Osteoblast (primary cell): ENCODE data around the gene TEKTIP1. TPM values are rescaled to one million over a fixed set of nuclear protein-coding genes. Genes with fewer than 3 reads are reported as not detected.

ENCODE experiments used
- DNase-seq: peaks from one replicate; pipeline ENCODE4 v3.0.0; 2011; ENCODE audit warnings: low spot score, mixed read lengths; ENCODE audit not compliant: insufficient read length; ENCODE audit errors: missing footprints
- H2AFZ ChIP-seq: 2 replicates; pipeline ENCODE4 v1.6.0; 2011; ENCODE audit warnings: mild to moderate bottlenecking, low read length
- H3K27ac ChIP-seq: 2 replicates; pipeline ENCODE4 v1.5.1; 2011; ENCODE audit warnings: mild to moderate bottlenecking, low read depth, low read length, moderate library complexity
- H3K27me3 ChIP-seq: 2 replicates; pipeline ENCODE4 v1.6.0; 2012; ENCODE audit warnings: mild to moderate bottlenecking, control low read depth, inconsistent platforms, low read length, moderate library complexity; ENCODE audit not compliant: insufficient read depth
- H3K36me3 ChIP-seq: 2 replicates; pipeline ENCODE4 v1.5.1; 2011; ENCODE audit warnings: mild to moderate bottlenecking, low read length, control low read depth, moderate library complexity; ENCODE audit not compliant: insufficient read depth
- H3K4me1 ChIP-seq: 2 replicates; pipeline ENCODE4 v1.5.1; 2011; ENCODE audit warnings: mild to moderate bottlenecking, low read length, control low read depth, moderate library complexity; ENCODE audit not compliant: insufficient read depth
- H3K4me2 ChIP-seq: 2 replicates; pipeline ENCODE4 v1.6.0; 2011; ENCODE audit warnings: mild to moderate bottlenecking, low read length; ENCODE audit not compliant: insufficient read depth
- H3K4me3 ChIP-seq: fragments of 200-600 bp; sonication (generic); 3 replicates; pipeline ENCODE4 v1.5.1; 2012; ENCODE audit warnings: mild to moderate bottlenecking, low read length, inconsistent platforms; ENCODE audit not compliant: insufficient read depth
- H3K79me2 ChIP-seq: 2 replicates; pipeline ENCODE4 v1.6.0; 2012; ENCODE audit warnings: mild to moderate bottlenecking, low read length, control low read depth, inconsistent platforms; ENCODE audit not compliant: insufficient read depth
- H3K9me3 ChIP-seq: 2 replicates; pipeline ENCODE4 v1.5.1; 2011; ENCODE audit warnings: low read depth, low read length, control low read depth
- H4K20me1 ChIP-seq: 2 replicates; pipeline ENCODE4 v1.6.0; 2012; ENCODE audit warnings: mild to moderate bottlenecking, low read length, control low read depth; ENCODE audit not compliant: insufficient read depth
- total RNA-seq: library from RNA; depleted of rRNA; stranded (reverse); fragments of >200 nt; gene quantifications from 2 replicates; pipeline ENCODE4 v1.2.3, GENCODE V29; 2012
- TF ChIP-seq, protein P1 (sequence below): IDR thresholded peaks from 2 replicates; pipeline ENCODE4 v1.5.1; 2011; ENCODE audit warnings: mild to moderate bottlenecking, low read depth, low read length, moderate library complexity; ENCODE audit errors: extremely low read depth

The TEKTIP1 gene
- total RNA-seq, 1 donor, result not detected

DNA sequence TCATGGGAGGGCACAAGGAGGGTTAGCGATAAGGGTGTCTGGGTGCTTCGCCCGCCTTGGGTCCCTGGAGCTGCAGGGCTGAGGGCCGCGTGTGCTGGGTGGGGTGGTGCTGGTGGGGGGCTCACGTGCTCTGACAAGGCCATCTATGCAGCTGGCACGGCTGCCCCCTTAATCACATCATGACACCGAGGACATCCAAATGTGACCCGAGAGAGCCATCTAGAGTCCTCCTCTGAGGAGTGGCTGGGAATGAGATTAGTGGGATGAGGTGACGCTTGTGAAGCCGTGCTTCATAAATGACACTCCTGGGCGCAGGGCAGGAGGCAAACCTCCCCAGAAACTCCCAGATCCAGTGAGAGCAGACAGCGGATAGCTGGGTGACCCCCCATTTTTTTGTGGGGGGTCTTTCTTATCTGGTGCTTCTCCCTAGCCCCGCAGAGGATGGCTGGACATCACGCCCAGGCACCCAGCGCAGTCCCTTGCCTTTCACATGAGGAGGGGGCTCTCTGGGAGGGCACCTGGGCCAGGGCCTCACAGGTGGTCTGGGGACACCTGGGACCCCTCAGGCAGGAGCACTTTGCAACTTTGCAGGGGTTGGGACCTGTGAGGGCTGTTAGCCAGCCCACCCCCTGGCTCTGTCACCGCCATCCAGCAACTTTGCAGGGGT is 26.3 kb upstream of the TEKTIP1 start:
- Histone ChIP-seq H3K27me3 (no peaks in the 10 kb centered on the region), H4K20me1 (peaks cover 85% of the 10 kb centered on the region), H3K36me3 (peaks cover 14% of the 10 kb centered on the region), H3K4me2 (no peak overlapping the region), H3K4me3 (no peak overlapping the region), H2AFZ (no peak overlapping the region), H3K9me3 (no peaks in the 10 kb centered on the region), H3K79me2 (peaks cover 99% of the 10 kb centered on the region), H3K27ac (no peak overlapping the region), H3K4me1 (peaks cover 32% of the 10 kb centered on the region)
- DNase-seq, result no peak
- TF ChIP-seq, protein P1, sequence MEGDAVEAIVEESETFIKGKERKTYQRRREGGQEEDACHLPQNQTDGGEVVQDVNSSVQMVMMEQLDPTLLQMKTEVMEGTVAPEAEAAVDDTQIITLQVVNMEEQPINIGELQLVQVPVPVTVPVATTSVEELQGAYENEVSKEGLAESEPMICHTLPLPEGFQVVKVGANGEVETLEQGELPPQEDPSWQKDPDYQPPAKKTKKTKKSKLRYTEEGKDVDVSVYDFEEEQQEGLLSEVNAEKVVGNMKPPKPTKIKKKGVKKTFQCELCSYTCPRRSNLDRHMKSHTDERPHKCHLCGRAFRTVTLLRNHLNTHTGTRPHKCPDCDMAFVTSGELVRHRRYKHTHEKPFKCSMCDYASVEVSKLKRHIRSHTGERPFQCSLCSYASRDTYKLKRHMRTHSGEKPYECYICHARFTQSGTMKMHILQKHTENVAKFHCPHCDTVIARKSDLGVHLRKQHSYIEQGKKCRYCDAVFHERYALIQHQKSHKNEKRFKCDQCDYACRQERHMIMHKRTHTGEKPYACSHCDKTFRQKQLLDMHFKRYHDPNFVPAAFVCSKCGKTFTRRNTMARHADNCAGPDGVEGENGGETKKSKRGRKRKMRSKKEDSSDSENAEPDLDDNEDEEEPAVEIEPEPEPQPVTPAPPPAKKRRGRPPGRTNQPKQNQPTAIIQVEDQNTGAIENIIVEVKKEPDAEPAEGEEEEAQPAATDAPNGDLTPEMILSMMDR, result no peak

GRCh38 chr19:3513229-3514140 is 25.5 kb upstream of the TEKTIP1 start:
- no peak overlapping the region for H3K4me3 ChIP-seq
- H3K4me1 ChIP-seq, result peaks cover 32% of the 10 kb centered on the region
- no peak overlapping the region for H3K4me2 ChIP-seq
- H3K27ac ChIP-seq, result peak overlapping the region; percentile 37
- H2AFZ ChIP-seq, result no peak overlapping the region
- peaks cover 99% of the 10 kb centered on the region for H3K79me2 ChIP-seq
- H3K9me3 ChIP-seq, result no peaks in the 10 kb centered on the region
- H3K36me3 ChIP-seq, result peaks cover 14% of the 10 kb centered on the region
- TF ChIP-seq, protein P1, result peak; percentile 18
- H3K27me3 ChIP-seq, result no peaks in the 10 kb centered on the region
- DNase-seq, result peak; percentile 91
- H4K20me1 ChIP-seq, result peaks cover 84% of the 10 kb centered on the region

DNA sequence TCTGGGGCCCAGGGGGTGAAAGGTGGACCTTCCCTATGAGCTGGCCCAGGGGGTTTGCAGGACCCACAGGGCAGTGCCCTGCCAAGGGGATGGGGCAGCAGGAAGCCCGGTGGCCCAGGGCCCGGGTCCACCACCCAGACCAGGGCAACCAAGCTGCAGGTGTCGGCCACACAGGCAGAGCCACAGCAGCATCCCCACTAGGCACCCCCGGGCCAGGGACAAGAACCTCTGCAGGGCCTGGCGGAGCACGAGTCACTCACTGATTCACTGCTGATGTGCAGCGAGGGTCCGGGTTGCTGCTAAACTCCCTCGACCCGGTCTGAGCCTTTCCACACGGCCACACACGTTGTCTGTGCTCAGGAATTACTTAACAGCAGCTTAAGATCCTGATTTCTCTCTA is 24.0 kb upstream of the TEKTIP1 start:
- H3K4me3 ChIP-seq, result no peak overlapping the region
- peaks cover 17% of the 10 kb centered on the region for H3K4me1 ChIP-seq
- peaks cover 99% of the 10 kb centered on the region for H3K79me2 ChIP-seq
- no peaks in the 10 kb centered on the region for H3K27me3 ChIP-seq
- DNase-seq, result peak; percentile 89
- no peaks in the 10 kb centered on the region for H3K9me3 ChIP-seq
- H3K4me2 ChIP-seq, result no peak overlapping the region
- H2AFZ ChIP-seq, result no peak overlapping the region
- TF ChIP-seq, protein P1, result no peak
- H3K27ac ChIP-seq, result peak overlapping the region; percentile 37
- peaks cover 18% of the 10 kb centered on the region for H3K36me3 ChIP-seq
- H4K20me1 ChIP-seq, result peaks cover 85% of the 10 kb centered on the region

- no peak for DNase-seq
These were observed 23.0 kb upstream of the TEKTIP1 start for GRCh38 chr19:3515891-3516422.

More at GRCh38 chr19:3515891-3516422, 23.0 kb upstream of the TEKTIP1 start:
- TF ChIP-seq, protein P1, result no peak
- peaks cover 85% of the 10 kb centered on the region for H4K20me1 ChIP-seq
- H3K27ac ChIP-seq, result no peak overlapping the region
- peaks cover 16% of the 10 kb centered on the region for H3K4me1 ChIP-seq
- H3K4me3 ChIP-seq, result no peak overlapping the region
- peaks cover 99% of the 10 kb centered on the region for H3K79me2 ChIP-seq
- no peaks in the 10 kb centered on the region for H3K9me3 ChIP-seq
- H3K36me3 ChIP-seq, result peaks cover 10% of the 10 kb centered on the region
- no peak overlapping the region for H2AFZ ChIP-seq
- no peak overlapping the region for H3K4me2 ChIP-seq
- no peaks in the 10 kb centered on the region for H3K27me3 ChIP-seq
